ENCODE measurements around the gene HSPA1B. TPM values are rescaled to one million over a fixed set of nuclear protein-coding genes. Genes with fewer than 3 reads are reported as not detected.
"Not testable (repeated sequence)": the region's sequence is repeated elsewhere in the genome, so short reads cannot be mapped to it uniquely, and the experiment has no call there.

HSPA1B gene
- total RNA-seq, 1 donor from 2014 or later: 613 TPM

DNA sequence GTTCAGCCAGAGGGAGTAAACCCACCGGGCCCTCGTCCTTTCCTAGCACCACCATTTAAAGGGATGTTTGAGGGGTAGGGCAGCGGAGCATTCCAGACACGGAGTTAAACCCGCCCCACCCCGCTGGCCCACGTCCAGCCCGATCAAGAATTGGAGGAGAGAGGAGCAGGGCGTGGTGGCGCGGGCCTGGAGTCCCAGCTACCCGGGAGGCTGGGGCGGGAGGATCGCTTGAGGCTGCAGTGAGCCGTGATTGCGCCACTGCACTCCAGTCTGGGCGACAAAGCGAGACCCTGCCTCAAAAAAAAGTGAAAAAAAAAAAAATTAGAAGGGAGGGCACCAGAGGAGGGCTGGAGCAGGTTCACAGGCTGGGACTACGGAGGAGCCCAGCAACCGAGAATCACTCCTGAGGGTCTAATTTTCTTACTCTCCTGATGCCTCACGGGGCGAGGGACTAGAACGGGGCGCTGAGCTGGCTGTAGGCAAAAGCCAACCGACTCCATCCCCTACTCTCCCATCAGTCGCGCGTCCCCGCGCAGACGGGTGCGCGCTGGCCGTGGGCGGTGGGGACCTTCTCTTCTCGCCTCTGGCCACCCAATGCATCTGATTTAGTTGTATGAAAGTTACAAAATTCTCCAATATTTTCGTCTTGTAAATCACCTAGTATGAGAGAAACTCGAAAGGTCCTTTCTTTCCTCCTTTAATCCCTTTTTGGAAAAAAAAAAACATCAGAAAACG, 6.1 kb upstream of the HSPA1B start:
- peaks cover 18 to 45% of the 10 kb centered on the region in 2 donors for H3K4me1 ChIP-seq
- H3K9me3 ChIP-seq: no peaks in the 10 kb centered on the region
- peak overlapping the region; percentile 96 to 99 for H3K27ac ChIP-seq
- TF ChIP-seq, protein P1, sequence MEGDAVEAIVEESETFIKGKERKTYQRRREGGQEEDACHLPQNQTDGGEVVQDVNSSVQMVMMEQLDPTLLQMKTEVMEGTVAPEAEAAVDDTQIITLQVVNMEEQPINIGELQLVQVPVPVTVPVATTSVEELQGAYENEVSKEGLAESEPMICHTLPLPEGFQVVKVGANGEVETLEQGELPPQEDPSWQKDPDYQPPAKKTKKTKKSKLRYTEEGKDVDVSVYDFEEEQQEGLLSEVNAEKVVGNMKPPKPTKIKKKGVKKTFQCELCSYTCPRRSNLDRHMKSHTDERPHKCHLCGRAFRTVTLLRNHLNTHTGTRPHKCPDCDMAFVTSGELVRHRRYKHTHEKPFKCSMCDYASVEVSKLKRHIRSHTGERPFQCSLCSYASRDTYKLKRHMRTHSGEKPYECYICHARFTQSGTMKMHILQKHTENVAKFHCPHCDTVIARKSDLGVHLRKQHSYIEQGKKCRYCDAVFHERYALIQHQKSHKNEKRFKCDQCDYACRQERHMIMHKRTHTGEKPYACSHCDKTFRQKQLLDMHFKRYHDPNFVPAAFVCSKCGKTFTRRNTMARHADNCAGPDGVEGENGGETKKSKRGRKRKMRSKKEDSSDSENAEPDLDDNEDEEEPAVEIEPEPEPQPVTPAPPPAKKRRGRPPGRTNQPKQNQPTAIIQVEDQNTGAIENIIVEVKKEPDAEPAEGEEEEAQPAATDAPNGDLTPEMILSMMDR (IDR thresholded peaks at IDR 0.05): no peak
- intact Hi-C loops (cut with DNase I): no loop called here
- DNase-seq (ENCODE audit: low spot score in 2 of 2): peak in 1 of 2 donors; percentile 84
- no peaks in the 10 kb centered on the region for H3K27me3 ChIP-seq
- no peaks in the 10 kb centered on the region for H3K36me3 ChIP-seq
- peak overlapping the region; percentile 69 to 75 for H3K4me3 ChIP-seq

DNA sequence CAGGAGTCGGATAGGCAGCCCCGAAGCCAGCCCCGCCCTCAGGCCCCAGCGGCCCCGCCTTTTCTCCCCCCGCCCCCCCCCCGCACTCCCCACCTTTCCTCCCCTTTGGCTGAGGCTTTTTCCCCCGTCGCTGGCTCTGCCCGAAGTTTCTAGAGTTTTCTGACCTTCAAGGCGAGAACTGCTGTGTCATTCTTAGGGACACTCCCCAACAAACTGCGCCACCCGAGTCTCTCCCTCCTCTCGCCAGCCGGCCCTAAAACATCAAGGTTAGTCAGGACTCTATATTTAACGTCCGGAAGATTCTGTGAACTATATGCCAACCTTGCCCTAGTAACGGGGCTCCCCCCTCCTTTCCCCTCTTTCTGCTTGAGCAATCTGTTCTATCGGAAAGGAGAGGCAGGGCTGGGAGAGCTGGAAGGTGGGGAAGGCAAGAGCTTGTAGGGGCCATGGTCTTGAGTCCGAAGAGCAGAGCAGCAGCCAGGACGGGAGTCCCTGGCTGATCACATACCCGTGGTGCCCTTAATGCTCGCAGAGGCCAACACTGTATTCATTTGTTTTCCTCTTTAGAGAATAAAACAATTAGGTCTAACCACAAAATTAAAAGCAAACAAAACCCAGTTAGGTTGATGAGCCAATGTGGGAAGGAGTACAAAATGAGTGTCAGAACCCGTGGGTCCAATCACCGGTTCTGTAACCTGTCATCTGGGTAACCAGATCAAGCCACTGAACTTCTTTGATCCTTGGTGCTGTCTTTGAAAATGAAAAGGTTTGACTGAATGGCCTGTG, 5.3 kb upstream of the HSPA1B start:
- intact Hi-C loops (cut with DNase I): no loop called here
- H3K27ac ChIP-seq: peak overlapping the region; percentile 96 to 99

DNA sequence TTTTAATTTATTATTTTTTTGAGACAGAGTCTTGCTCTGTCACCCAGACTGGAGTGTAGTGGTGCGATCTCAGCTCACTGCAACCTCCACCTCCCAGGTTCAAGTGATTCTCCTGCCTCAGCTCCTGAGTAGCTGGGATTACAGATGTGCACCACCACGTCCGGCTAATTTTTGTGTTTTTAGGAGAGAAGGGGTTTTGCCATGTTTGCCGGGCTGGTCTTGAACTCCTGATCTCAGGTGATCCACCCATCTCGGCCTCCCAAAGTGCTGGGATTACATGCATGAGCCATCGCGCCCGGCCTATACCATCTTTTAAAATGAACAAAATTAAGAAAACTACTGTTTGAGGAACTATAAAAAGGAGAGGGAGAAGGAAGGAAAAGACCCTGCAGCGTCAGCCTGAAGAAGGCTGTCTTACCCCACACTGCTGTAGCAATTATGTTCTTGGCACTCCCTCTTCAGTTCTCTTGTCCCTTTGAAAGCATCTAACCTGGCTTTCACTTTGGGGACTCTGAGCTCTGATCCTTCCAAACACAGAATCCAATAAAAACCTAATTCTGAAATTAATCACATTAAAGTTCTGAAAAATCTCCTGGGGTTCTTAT, 3.8 kb upstream of the HSPA1B start:
- H3K9me3 ChIP-seq; H3K27me3 ChIP-seq; intact Hi-C loops (cut with DNase I); H3K4me3 ChIP-seq; H3K36me3 ChIP-seq; DNase-seq (ENCODE audit: low spot score in 2 of 2): not testable (repeated sequence)
- H3K27ac ChIP-seq: peak overlapping the region; percentile 96 to 99
- peaks cover 15 to 45% of the 10 kb centered on the region in 2 donors for H3K4me1 ChIP-seq

More for the DNA sequence above, 5.3 kb upstream of the HSPA1B start:
- no peaks in the 10 kb centered on the region for H3K9me3 ChIP-seq
- H3K36me3 ChIP-seq: no peaks in the 10 kb centered on the region
- H3K4me1 ChIP-seq: peaks cover 18 to 46% of the 10 kb centered on the region in 2 donors
- peak; percentile 83 to 97 for DNase-seq (ENCODE audit: low spot score in 2 of 2)
- H3K4me3 ChIP-seq: peak overlapping the region; percentile 69 to 75
- TF ChIP-seq, protein P1 (IDR thresholded peaks at IDR 0.05): no peak
- no peaks in the 10 kb centered on the region for H3K27me3 ChIP-seq

DNA sequence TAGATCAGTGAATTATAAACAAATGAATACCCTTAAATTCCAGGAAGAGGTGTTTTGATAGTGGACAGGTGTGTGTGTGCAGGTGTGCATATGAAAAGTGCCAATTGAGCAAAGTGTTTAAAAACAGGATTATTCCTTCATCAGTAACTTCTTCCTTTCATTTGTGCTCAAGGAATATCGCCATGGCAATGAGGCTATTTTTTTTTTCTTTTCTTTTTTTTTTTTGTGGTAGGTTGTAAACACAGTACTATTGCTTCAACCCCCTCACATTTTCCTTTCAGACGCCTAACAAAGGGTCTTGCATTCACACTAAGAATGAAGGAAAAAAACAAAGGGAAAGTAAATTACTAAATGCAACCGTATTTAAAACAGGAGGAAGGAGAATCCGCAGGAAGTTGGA, 2.0 kb upstream of the HSPA1B start:
- Histone ChIP-seq H3K9me3 (no peaks in the 10 kb centered on the region), H3K36me3 (no peaks in the 10 kb centered on the region), H3K4me3 (no peak overlapping the region), H3K4me1 (peaks cover 15 to 30% of the 10 kb centered on the region in 2 donors), H3K27me3 (no peaks in the 10 kb centered on the region), H3K27ac (peak overlapping the region; percentile 93 to 96)
- TF ChIP-seq, protein P1 (IDR thresholded peaks at IDR 0.05): no peak
- DNase-seq (ENCODE audit: low spot score in 2 of 2): no peak
- intact Hi-C loops (cut with DNase I): no loop called here

DNA sequence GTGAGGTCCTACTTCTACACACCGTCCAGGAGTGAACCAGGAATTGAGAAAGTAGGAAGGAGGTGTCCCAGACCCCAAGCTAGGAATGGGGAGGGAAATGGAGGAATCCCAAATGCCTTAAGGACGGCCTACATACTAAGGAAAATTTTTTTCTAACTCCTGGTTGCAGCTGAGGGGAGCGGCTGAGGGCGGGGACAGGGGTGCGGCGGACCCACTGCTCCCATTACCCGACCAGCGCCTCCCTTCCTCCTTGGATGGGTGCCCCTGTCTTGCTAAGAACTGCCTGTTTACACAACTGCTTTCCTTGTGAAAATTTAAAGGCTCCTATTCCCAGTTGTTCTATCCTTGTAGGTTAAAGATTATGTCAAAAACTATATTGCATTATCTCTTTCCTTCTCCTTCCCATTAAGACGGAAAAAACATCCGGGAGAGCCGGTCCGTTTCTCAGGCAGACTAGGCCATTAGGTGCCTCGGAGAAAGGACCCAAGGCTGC, 699 bp upstream of the HSPA1B start:
- peak in 1 of 2 donors; percentile 94 for DNase-seq (ENCODE audit: low spot score in 2 of 2)
- peak overlapping the region; percentile 3 to 90 for H3K4me3 ChIP-seq
- no peaks in the 10 kb centered on the region for H3K36me3 ChIP-seq
- intact Hi-C loops (cut with DNase I): loop anchor here (2.0 kb wide), 2 partner anchors 30 to 92 kb away; no protein-coding TSS in a partner anchor
- H3K27me3 ChIP-seq: no peaks in the 10 kb centered on the region
- H3K4me1 ChIP-seq: peaks cover 19 to 34% of the 10 kb centered on the region in 2 donors
- no peaks in the 10 kb centered on the region for H3K9me3 ChIP-seq
- TF ChIP-seq, protein P1 (IDR thresholded peaks at IDR 0.05): no peak
- peak overlapping the region; percentile 91 to 93 for H3K27ac ChIP-seq
